ENCODE measurements around the gene AOC1.

Gene AOC1

GRCh38 chr7:150829426-150829825 is 22.9 kb upstream of the AOC1 start:
- Histone ChIP-seq H3K27ac (no peak overlapping the region), H3K4me3 (no peak overlapping the region)

DNA sequence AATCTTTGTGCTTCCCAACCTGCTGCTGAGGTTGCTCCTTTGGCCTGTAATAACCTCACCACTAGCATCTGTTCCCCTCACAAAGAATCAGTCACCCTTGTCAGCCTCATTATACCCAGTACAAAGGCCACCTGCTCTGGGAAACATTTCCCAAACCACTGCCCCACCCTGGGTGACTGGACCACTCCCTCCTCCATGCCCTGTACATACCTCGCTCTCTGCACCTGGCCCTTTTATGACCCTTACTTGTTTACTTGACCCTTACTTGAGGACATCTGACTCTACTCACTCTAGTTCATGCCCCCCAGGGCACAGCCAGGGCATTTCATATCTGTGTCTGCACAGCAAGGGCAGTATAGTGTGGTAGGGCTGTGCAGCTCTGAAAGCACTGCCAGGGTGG is 21.4 kb upstream of the AOC1 start:
- H3K4me3 ChIP-seq: no peak overlapping the region
- H3K27ac ChIP-seq: no peak overlapping the region

DNA sequence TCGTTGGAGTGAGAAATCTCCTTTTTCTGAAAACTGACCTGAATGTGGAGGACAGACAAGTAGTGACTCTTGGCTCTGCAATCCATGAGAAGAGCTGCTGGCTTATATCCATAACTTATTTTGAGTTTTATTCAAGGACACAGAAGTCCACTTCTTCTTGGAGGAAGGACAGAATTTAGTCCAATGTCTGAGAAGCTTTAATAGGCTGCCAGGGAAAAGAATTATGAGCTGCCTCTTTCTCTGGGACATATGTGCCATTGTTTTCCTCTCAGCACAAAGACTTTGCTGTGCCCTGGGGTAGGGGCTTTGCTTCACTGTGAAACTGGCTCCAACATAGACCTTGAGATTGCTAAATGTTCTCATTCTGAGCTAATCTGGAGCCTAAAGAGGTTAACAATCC is 20.5 kb upstream of the AOC1 start:
- Histone ChIP-seq H3K4me3 (no peak overlapping the region), H3K27ac (no peak overlapping the region)

- no peak overlapping the region for H3K4me3 ChIP-seq
- H3K27ac ChIP-seq: no peak overlapping the region
Observed at GRCh38 chr7:150835019-150835418, 17.3 kb upstream of the AOC1 start.

DNA sequence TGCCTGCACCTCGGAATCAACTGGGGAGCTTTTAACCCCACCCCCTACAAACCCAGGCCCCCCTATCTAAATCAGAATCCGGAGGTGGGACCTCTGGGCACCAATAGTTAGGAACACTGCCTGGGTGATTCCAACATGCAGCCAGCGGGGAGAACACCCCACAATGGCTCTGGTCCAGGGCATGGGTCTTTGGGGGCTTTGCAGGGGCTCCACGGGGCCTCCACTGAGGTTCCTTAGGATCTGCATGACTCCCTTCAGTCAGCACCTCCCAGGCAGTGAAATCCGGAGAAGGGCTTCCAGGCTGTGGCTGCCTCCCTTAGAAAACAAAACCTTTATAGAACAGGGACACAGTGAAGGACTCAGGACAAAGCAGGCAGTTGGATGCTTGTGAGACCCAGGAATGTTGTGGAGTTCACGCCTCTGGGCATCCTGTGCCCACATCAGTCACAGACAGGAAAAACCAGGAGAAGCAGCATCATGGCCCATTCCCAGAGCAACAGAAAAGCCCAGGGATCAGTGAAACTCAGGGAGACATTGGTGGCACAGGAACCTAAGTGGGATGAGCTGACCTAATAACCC is 16.5 kb upstream of the AOC1 start:
- Histone ChIP-seq H3K4me3 (no peak overlapping the region), H3K27ac (no peak overlapping the region)

GRCh38 chr7:150838965-150839650 is 13.2 kb upstream of the AOC1 start:
- H3K27ac ChIP-seq: no peak overlapping the region
- H3K4me3 ChIP-seq: no peak overlapping the region

DNA sequence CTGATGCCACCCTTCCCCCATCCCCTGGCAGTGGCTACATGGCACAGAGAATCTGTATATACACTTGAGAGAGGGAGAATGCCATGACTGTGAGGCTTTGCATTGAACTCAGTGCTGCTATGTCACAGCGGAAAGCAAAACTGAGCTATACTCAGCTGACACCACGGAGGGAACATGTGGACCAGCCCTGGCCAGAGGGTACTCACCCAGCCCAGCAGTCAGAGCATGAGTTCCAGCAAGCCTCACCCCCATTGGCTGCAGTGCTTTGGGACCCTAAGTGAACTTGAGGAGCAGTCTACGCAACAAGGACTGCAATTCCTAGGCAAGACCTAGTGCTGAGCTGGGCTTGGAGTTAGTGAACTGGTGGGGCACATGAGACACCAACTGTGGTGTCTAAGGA is 10.3 kb upstream of the AOC1 start:
- Histone ChIP-seq H3K4me3 (no peak overlapping the region), H3K27ac (no peak overlapping the region)

DNA sequence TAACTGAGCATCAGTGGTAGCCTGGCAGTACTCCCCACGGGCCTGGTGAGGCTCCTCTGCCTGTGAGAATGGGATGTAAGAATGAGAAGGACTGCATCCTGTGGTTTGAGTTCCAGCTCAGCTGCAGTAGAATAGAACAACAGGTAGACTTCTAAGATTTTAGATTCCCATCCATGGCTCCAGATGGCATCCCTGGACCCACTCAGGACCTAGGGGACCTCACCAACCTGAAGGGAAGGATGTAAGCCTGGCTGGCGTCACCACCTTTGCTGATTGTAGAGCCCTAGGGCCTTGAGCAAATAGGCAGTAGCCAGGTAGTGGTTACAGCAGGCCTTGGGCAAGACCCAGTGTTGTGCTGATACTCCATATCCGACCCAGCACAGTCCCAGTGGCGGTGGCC is 9.6 kb upstream of the AOC1 start:
- no peak overlapping the region for H3K4me3 ChIP-seq

DNA sequence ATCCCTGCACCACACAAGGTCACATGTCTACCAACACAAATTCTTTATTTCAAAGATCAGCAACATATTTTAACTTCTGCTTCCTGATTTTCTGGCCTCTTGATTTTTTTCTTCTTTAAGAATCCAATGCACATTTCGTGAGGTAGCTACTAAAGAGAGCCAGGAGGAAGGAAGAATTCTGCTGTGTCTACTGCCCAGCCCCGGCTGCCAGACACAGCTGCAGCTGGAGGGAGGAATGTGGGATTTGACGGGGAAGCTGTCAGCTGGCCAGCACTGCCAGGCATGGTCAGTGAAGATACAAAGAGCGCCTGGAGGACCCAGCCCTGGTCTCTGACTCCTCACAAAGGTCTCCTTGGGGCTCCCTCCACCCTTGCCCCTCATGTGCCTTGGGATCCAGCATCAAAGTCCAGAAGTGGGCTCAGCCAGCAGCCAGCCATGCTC is 6.9 kb upstream of the AOC1 start:
- Histone ChIP-seq H3K27ac (peak overlapping the region in 3 of 21 experiments; percentile 14 to 56 (median 23)), H3K4me3 (no peak overlapping the region)

More for the DNA sequence above, 9.6 kb upstream of the AOC1 start:
- no peak overlapping the region for H3K27ac ChIP-seq

DNA sequence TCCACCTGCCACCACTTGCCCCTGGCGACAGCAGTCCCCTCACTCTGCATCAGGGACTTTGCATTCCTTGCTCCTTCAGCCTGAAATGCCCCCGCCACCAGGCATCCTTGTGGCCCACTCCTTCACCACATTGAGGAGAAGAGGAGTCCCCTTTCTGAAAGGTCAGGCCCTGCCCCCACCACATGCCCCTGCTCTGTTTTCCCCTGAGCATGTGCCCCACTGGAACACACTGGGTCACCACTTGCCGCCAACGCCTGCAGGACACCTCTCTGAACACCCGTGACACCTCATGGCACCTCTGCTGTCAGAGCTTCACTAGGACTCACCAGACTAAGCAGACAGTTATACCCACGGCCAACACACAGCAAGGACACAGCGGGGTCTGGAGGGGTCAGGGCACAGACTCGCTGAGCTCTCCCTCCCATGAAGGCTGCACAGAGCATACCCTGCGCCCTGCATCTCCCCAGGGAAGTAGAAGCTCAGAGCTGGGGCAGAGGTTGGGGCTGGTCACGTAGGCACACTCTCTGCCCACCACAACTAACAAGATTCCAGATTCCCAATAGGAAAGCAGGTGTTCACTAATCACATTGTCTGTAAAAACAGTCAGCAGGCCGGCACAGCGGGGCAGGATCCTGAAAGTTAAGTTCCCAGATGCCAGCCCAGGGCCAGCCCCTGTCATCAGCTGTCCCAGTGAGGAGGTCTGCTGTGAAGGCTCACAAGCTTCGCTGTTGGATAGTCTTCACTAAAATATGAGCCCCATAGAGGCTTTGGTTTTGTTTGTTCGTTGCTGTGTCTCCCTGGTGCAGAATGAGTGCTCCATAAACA is 5.8 kb upstream of the AOC1 start:
- no peak overlapping the region for H3K27ac ChIP-seq
- H3K4me3 ChIP-seq: no peak overlapping the region

- no peak overlapping the region for H3K4me3 ChIP-seq
Observed at GRCh38 chr7:150847536-150847935, 4.8 kb upstream of the AOC1 start.

DNA sequence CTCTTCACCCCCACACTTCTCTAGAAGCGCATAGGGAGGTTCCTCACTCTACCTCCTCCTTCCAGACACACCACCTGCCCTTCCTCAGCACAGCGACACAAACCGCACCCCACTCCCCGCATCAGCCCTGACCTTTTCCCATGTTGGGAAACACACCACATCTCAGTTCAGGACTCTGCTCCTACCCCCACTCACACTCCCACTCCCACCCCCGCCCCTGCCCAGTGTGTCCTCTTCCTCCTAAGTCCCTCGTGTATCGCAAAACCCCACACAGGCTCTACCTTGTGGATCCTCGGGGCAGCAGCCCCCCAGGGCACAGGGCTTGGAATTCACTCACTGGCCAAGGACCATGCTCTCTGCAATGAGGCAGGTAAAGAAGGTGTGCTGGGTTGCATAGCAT is 4.2 kb upstream of the AOC1 start:
- H3K27ac ChIP-seq: no peak overlapping the region

More at GRCh38 chr7:150847536-150847935, 4.8 kb upstream of the AOC1 start:
- no peak overlapping the region for H3K27ac ChIP-seq

GRCh38 chr7:150848561-150849115 is 3.7 kb upstream of the AOC1 start:
- Histone ChIP-seq H3K4me3 (no peak overlapping the region), H3K27ac (no peak overlapping the region)

More for the DNA sequence above, 4.2 kb upstream of the AOC1 start:
- H3K4me3 ChIP-seq: no peak overlapping the region

- no peak overlapping the region for H3K27ac ChIP-seq
- no peak overlapping the region for H3K4me3 ChIP-seq
Observed at GRCh38 chr7:150849204-150849775, 3.0 kb upstream of the AOC1 start.

DNA sequence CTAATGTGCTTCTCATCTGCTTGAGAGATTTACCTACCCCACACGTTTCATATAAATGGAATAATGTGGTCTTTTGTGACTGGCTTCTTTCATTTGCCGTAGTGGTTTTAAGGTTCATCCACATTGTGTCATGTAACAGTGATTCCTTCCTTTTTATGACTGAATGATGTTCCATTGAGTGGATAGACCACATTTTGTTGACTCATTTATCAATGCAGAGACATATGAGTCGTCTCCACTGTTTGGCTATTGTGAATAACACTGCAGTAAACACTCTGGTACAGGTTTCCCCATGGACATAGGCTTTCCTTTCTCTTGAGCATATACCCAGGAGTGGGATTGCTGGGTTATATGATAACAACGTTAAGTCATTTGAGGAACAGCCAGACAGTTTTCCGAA is 2.0 kb upstream of the AOC1 start:
- H3K27ac ChIP-seq: no peak overlapping the region
- H3K4me3 ChIP-seq: no peak overlapping the region

DNA sequence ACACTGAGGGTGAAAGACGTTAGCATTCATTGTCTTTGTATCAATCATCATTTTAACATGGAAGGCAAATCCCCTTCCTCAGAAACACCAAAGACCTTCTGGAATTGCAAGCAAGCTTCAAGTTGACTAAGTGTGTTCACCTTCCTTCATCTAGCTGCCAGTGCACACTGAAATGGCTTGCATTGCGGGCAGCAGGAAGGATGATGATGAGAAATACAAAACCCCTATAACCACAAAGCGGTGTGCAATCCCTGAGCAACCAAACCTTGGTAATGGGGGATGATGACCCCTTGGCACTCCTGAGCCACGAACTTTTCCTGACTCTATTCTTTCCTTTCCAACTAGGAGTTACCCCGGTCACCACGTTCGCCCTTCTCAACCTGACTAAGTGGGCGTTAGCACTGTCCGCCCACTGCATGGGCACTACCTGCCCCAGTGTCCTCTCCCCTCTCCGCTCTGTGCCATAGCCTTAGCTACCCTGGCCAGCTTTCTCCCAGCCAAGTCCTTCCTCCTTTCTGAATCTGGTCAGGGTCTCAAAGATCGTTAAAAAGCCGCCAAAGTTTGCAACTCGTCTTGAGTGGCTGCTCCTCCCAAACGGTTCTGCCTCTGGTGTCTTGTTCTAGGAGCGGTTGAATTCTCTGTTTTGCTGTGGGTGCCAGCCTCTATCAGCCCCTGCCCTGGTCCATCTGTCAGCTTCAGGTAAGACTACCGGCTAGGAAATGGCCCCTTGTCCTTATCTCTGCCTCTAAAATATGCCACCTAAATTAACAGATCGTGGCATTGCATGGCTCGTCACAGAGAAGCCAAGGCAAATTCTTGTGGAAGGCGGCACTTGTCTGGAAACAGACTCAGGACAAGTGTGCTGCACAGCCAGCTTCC is 586 bp upstream of the AOC1 start:
- no peak overlapping the region for H3K4me3 ChIP-seq
- no peak overlapping the region for H3K27ac ChIP-seq

DNA sequence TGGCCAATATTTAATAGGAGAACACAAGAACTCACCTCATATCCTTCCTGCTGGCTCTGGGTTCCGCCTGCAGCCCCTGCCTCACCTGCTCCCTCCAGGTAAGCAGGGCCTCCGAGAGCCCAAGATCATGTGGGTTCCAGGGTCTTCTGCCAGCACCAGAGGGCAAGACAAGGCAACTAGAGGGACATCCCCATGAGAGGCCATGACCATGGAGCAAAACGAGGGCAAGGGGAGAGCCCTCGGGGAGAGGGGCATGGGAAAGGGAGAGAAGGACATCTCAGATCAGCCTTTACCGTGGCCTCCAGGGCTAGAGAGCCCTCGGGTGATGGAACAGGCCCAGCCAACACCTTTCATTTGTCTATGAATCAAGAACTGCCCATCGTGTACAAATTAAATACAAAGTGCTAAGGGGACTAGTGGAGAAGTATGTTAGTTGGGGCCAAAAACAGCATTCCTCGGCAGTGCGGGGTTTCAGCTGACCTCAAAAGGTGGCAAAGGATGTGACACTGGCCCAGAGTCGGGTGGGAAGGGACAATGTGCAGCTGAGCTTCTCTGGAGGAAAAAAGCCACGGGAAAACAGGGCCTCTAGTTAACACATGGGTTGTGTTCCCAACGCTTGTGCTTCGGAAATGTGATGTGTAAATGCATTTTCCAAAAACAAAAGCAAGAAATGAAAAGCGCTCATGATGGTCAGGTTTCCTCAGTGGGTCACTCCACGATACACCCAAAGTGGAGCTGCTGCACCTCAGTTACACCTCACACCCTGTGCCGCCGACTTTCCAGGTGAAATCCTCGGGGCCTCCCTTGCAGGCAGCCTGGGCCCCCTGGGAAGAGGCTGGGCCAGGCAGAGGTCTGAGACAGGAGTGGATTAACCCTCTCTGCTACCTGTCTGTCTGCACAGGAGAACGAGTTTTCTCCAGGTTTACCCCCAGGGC is 2.0 kb downstream of the AOC1 start:
- Histone ChIP-seq H3K27ac (no peak overlapping the region), H3K4me3 (no peak overlapping the region)

- Histone ChIP-seq H3K4me3 (no peak overlapping the region), H3K27ac (no peak overlapping the region)
Observed at GRCh38 chr7:150855046-150855445, 2.7 kb downstream of the AOC1 start.
